Subcutaneous adipose tissue (tissue), 4 donors: ENCODE data around the gene LASP1. TPM values are rescaled to one million over a fixed set of nuclear protein-coding genes. Genes with fewer than 3 reads are reported as not detected.

Experiments
- CTCF ChIP-seq: fragments of 450-650 bp; IDR thresholded peaks from one replicate; pipeline ENCODE4 v1.5.1; 2016; ENCODE audit warnings: low read depth, mild to moderate bottlenecking, control low read depth, antibody characterized with exemption, moderate library complexity
- total RNA-seq, 4 donors: library from RNA; depleted of rRNA; stranded (reverse); fragments of >200 nt; gene quantifications; one replicate each; pipeline ENCODE4 v1.1.0, GENCODE V29; 2016

Gene LASP1
- total RNA-seq, 4 donors from 2014 or later = 106 to 150 (median 140) TPM

GRCh38 chr17:38893113-38893512, 23.3 kb downstream of the LASP1 start:
- TF ChIP-seq CTCF = no peak

- TF ChIP-seq CTCF = no peak
Observed at GRCh38 chr17:38893607-38894006, 23.7 kb downstream of the LASP1 start.

- no peak for TF ChIP-seq CTCF
Observed at GRCh38 chr17:38894276-38894675, 24.4 kb downstream of the LASP1 start.

GRCh38 chr17:38896346-38896954, 26.6 kb downstream of the LASP1 start:
- TF ChIP-seq CTCF = no peak

GRCh38 chr17:38897176-38897575, 27.3 kb downstream of the LASP1 start:
- no peak for TF ChIP-seq CTCF

GRCh38 chr17:38897671-38898290, 27.9 kb downstream of the LASP1 start:
- TF ChIP-seq CTCF = no peak

GRCh38 chr17:38898291-38898679, 28.4 kb downstream of the LASP1 start:
- no peak for TF ChIP-seq CTCF
